DMS114 treated with DMSO at 0.1 percent for 48 hours (cell line): Measurements from ENCODE around the gene RAB14.

Experiments used
- DNase-seq: peaks from one replicate; lab custom pipeline; 2025; ENCODE audit not compliant: unreplicated experiment; lab: John Stamatoyannopoulos, UW

The RAB14 gene

DNA sequence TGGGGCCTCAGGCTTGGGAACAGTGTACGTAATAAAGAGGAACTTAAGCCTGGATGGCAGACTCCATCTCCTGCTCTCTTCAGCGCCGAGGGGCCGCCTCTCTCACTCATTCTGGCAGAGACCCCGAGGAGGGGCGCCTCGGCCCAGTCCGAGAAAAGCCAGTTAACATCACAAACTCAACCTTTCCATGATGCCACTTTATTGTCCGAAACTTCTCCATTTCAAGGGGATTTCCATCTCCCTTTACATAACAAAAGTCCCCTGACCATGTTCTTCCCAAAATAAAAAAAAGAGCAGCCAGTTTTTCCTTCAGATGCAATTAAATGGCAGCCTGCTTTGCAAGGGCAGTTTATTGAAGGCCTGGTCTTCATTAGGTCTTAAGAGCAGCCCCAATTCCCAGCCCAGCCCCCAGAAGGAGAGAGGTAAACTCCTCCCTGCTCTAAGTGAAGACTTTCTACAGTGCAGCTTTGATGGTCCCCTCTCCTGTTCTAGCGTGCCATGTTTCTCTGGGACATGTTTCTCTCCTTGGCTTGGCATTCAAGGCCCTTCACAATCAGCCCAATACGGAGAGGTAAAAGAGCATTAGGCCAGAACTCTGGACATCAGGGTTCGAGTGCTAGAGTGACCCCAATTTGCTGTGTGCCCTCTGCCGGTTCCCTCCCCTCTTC, 19.5 kb upstream of the RAB14 start:
- DNase-seq = no peak

DNA sequence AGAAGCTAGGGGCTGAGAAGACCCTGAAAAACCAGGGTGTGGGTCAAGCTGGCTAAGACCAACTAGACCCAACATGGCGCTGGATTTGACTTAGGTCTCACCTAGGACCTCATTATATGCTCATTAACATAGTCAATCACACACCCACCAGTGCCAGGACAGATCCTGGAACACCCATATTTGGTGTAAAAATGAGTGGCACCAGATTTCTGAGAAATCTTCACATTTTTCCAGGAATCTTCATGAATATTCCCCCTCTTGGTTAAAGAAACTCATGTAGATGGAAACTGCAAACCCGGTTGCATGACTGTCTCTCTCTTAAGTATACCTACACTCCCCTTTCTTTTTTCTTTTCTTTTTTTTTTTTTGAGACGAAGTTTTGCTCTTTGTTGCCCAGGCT, 17.9 kb upstream of the RAB14 start:
- DNase-seq = no peak

DNA sequence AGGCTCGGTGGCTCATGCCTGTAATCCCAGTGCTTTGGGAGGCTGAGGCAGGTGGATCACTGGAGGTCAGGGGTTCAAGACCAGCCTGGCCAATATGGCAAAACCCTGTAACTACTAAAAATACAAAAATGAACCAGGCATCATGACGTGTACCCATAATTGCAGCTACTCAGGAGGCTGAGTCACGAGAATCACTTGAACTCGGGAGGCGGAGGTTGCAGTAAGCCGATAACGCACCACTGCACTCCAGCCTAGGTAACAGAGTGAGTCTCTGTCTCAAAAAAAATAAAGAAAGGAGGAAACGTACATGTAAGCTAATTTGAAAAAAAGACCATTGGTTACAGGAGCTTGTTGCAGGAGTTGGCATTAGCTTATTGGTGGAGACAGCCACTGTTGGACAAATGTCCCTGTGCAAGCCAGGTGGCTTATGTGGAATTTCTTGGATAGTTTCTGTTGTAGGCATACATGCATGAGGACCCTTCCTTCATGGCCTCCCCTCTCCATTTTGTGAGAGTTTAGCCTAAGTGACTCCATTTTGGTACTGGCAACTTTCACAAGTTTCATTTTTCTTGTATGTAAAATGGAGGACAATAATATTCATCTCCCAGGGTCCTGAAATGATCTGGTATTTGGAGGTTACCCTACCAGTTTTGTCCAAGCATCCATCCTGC, 16.8 kb upstream of the RAB14 start:
- DNase-seq = no peak

DNA sequence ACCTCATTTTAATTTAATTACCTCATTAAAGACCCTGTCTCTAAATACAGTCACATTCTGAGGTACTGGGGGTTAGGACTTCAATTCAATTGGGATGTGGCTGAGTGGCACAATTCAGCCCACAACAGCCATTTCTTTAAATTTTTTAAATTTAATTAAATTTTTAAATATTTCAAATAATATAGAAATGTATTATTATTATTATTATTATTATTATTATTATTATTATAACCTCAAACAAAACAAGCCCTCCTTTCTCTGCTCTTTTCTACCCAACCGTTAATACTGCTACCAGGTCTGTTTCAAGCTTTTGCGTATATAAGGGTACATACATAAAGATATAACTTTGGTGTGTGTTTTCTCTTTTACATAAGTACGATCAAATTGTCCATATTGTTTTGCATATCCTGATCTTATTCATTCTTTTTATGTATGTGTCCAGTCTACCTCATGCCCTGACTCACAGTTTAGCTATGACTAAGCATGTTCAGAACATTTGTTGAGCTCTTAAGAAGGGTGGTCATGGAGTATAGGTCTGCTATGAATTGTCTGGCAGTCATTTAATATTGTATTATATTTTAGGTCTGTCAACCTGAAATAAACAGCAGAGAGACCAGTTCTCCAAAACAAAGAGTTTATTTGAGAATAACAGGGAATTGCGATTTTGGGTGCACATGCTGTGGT, 16.1 kb upstream of the RAB14 start:
- no peak for DNase-seq

DNA sequence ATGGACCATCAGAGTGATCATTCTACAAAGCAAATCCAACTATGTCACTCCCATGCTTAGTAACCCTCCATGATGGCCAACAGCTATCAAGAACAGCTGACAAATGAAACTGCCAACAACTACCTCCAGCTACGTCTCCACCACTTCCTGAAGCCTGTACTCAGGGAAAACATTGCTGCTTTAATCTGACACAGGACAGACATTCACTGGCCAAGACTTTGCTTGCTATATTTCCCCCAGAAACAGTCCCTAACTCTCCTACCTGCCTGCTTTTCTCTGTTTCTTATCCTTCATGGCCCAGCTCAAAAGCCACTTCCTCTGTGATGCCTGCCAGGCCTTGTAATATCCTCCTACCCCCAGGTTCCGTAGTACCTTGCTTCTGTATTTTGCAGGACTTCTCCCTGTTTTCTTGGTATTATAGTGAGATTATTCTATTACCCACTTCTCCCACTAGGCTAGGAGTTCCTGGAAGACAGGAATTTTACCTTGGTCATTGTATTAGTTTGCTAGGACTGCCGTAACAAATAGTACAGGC, 14.7 kb upstream of the RAB14 start:
- no peak for DNase-seq

DNA sequence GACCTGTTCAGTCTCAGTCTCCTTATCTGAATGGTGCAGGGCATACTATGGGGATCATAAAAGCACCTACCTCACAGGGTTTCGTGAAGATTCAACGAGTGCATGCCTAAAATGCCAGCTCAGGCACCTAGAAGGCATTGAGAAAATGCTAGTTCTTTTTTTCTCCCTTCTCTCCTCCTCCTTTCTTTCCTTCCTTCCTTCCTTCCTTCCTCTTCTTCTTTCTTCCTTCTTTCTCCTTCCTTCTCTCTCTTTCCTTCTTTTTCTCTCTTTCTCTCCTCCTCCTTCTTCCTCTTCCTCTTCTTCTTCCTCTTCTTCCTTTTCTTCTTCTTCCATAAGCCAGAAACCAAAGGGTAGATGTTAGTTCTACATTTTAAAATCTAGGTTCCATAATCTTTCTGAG, 12.3 kb upstream of the RAB14 start:
- no peak for DNase-seq

DNA sequence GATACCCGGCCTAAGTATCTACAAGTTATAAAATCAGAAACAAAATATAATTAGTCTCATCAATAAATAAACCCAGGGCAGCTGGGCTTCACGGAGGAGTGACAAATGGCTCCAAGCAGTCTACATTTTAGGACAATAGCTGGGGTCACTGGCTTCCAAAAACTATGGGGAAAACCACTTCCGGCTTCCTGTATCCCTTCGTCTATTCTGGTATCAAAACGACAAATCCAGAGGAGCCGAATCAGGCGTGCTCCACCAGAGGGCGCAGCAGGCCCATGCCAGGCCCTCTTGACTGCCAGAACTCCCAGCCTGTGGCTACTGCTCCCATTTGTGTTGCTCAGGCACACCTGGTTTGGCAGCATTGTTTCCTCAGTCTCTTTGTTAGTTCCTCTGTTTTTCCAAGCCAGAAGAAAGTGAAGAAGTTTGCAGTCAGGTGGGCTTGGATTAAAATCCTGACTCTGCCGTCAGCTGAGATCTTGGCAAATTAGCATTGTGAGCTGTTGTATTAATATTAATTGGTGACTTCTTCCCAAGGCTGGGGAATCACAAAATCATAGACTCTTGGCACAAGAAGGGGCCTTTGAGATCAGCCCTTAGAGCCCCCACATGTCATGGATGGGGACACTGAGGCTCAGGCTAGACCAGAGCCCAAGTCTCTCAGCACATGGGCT, 11.6 kb upstream of the RAB14 start:
- DNase-seq = peak; percentile 70

DNA sequence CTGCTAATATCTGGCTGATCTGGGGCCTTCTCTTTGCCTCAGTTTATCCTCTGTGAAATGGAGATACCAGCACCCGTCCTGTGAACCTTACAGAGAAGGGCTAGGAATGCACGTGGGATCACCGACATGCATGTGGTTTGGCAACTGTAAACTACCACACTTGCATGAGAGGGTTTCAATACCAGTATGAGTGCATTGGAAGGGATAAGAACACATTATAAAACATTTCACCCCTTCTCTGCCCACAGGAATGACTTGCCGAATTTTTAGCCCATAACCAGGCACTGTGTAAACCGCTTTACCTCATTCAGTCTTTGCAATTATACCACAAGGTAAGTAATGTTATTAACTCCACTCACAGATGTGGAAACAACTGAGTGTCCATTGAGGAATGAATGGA, 8.9 kb upstream of the RAB14 start:
- DNase-seq = no peak

DNA sequence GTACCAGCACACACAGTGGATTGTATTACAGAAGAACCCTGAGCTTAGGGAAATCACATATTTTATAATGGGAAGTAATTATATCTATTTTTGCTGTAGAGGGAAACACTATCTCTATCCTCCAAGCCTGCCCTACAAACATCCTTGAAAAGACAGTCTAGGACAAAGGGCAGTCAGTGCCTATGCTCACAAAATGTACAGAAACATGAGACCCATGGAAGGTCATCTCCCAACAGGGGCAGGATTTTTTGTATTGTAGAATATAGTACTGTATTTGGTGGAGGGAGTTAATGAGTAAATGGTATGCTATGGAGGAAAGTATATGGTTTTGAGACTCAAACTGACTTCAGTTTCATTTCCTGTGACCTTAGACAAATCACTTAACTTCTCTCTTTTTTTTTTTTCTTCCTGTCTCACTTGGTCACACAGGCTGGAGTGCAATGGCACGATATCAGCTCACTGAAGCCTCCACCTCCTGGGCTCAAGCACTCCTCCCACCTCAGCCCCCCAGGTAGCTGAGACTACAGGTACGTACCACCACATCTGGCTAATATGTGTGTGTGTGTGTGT, 5.8 kb upstream of the RAB14 start:
- no peak for DNase-seq

DNA sequence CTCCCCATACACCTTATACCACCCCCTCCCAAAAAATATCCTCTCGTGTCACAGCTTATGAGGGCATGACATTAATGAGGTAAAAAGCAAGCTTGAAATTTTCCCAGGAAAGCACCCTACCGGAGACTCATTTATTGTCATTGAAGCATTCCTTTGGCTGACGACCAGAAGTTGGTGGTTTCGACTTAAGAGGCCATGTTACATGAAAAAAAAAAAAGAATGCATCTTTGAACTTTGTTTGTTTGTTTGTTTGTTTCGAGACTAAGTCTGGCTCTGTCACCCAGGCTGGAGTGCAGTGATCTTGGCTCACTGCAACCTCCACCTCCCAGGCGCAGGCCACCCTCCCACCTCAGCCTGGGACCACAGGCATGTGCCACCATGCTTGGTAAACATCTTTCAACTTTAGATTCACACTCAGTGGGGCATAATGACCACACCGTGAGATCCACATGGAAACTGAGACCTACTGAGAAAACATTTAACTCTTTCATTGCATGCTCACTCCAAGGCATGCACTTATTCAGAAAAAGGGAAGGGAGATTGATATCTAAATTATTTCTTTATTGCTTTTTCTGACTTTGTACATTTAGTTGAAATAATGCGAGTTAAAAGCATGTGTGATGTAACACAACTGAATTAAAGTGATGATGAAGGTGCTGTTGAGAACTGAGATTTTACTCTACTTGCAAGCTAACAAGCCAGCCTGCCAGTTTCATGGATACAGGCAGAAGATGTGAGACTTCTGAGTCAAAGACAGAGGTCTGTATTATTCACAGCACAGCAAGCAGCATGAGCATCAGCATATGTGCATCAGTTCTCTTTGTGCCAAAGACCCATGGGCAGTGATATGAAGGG, 5.1 kb upstream of the RAB14 start:
- no peak for DNase-seq

DNA sequence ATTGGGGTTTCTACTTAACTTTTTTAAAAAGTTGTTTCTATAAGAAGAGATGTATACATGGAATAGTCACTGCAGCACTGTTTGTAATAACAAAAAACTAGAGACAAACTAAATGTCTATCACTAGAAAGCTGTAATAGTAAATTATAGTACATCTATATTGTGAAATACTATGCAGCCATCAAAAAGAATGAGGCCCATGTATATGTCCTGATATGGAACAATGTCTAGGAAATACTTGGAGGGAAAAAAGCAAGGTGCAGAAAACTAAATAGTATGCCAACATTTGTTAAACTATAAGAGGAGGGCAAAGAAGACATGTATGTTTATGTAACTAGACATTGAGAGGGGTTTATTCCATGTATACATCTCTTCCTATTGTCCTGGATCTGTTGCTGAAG, 2.9 kb upstream of the RAB14 start:
- no peak for DNase-seq

DNA sequence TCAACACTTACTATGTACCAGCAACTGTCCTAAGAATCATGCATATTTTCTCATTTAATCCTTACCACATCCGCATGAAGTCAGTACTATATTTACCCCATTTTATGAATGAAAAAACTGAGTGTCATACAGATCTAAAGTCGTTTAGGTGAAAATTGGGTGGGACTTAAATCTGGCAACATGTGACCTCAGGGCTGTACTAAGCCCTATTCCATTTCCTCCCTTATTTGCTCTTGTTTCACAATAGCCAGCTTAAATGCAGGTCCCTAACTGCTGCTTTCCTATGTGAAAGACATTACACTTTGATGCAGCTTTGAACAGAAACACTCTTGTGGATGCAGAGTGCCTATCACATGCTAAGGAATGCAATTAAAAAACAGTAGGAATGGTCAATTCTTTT, 2.5 kb upstream of the RAB14 start:
- DNase-seq = no peak

DNA sequence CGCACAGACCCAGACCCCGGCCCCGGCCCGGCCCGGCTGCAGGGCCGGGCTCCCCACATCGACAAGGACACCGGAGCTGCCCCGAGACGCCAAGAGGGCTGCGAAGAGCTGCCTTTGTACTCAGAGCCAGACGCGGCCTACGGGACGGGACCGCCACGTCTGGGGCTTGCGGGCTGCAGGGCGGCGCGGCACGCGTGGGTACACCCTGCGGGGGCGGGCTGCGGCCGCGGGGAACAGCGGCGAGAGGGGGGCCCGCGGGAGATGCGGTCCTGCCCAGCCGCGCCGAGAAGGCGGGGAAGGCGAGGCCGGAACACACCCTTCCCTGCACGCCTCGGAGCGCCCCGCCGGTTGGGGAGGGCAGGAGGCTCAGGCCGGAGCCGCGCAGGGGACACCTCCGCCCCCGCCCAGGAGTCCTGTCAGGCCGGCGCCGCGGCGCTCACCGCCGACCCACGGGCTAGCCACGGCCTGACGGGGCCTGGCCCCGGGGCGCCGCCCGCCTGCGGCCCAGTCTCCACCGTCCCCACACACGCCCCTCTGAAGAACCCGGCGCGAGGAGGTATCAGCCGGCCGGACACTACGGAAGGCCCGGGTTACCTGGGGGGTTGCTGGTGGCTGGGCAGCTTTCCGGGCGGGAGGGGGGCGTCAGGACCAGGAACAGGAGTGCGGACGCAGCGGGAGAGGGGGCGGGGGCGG, 478 bp downstream of the RAB14 start:
- no peak for DNase-seq

DNA sequence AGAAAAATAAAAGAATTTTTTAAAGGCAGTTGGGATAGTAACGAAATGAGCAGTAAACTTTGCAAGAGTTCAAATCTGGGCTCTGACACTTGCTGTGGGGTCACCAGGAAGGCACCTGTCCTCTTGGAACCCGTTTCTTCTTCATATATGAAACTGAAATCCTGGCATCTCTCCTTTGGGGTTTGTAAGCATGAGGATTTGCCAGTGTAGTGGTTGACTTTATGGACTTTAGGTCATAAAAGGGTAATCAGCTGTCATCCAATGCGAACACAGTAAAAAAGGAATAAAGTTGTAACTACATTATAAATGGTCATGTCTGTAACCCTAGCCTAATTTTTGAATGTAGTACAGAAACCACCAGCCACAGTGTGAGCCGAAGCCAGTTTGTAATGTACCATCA, 1.3 kb downstream of the RAB14 start:
- DNase-seq = no peak

DNA sequence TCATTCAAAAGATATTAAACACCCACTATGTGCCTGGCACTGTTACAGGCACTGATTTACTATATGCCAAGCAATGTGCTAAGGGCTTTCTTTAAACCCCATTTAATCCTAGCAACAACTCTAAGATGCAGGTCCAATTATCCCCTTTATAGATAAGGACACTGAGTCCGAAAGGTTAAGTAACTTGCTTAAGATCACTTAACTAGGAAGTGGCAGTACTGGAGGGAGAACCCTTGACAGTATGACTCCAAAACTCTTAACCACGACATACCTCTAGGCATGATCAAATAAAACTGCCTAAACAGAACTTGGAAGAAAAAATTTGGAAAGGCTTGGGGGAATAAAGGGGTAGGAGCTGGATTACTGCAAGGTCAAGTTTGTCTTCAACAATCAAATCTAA, 1.7 kb downstream of the RAB14 start:
- no peak for DNase-seq

DNA sequence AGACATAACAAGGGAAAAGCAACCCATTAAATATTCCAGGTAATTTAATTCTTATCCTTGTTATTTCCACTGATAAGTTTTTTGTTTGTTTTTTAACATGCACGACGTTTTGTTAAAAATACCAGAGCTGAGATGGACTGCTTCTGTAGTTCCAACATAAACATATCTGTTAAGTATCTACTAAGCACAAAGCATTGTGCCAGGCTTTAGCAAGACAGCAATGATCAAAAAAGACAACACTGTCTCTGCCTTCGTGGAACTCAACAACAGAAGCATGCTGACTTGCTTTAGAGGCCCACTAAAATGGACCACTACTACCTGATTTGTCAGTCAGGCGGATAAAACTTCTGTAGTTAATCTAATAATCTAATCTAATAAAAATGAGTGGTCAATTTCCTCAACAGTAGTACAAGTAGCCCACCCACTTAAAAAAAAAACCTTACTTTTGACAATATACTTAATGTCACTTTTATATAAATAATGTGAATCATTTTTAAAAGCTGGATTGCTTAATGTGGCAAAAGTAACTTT, 3.1 kb downstream of the RAB14 start:
- no peak for DNase-seq

DNA sequence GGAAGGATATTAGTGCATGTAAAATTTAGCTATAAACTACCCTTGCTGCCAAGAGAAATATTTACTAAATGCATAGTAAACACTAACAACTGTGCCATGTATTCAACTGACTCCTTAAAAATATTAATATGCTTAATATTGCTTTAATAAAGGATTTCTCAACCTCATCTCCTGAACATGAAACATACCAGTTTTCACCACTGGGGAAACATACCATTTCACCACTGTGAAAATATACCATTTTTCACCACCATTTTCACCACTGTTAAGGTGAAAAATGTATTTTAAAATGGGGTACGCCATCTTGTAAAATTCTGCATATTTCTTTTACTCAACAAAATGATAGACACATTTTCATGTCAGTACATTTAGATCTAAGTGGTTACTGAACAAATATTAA, 4.5 kb downstream of the RAB14 start:
- no peak for DNase-seq

DNA sequence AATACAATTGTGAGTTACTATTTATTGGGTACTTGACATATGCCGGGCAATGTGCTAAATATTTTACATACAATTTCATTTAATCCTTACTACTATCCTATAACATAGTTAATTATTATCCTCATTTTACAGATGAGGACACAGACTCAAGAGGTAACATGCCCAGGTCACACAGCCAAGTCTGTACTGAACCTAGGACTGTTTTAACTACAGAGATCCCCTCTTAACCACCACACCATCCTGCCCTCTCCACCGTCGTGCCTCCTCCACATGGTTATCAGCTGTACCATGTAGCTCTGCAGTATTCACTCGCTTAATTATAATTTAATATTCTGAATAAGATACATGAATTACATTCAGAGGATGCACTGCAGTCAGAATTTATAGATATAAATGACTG, 5.3 kb downstream of the RAB14 start:
- DNase-seq = no peak

DNA sequence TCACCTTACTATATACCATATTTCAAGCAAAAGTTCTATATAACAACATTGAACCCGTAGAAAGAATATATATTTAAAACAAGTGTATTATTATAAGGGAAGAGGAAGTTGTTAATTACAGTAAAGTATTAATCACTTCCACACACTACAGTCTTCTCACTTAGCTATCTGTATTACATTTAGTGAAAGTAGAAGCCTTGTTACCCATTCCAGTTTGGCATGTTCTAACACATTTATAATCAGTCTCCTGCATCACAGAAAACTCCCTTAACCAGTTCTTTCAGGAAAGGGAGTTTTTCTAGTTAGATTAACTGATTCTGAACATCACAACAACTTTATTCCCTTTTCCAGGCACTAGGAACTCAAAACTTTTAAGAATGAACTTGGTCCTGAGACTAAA, 6.9 kb downstream of the RAB14 start:
- DNase-seq = no peak
